ENCODE results near the gene TECR.

DNA sequence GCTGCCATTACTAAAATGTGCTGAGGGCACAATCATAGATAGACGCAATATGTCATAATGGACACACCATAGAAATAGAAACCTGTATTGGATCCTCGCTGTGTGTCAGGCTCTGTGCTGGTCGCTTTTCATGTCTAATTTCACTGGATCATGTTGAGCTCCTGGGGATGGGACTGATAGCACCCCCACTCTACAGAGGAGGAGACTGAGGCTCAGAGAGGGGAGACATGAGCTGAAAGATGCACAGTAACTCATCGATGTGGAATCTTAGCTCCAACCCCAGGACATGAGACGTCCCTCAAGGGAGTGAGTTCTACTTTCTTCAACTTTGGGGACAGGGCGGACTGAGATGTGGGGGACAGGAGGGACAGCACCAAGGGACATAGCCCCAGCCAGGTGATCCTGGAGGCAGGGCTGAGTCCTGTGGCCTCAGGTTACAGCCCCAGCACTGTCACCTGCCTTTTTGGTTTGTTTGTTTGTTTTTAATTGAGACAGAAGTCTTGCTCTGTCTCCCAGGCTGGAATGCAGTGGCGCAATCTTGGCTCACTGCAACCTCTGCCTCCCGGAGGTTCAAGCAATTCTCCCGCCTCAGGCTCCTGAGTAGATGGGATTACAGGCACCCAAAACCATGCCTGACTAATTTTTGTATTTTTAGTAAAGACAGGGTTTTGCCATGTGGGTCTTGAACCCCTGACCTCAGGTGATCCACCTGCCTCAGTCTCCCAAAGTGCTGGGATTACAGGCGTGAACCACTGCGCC, 26.9 kb upstream of the TECR start:
- TF ChIP-seq, protein P1, sequence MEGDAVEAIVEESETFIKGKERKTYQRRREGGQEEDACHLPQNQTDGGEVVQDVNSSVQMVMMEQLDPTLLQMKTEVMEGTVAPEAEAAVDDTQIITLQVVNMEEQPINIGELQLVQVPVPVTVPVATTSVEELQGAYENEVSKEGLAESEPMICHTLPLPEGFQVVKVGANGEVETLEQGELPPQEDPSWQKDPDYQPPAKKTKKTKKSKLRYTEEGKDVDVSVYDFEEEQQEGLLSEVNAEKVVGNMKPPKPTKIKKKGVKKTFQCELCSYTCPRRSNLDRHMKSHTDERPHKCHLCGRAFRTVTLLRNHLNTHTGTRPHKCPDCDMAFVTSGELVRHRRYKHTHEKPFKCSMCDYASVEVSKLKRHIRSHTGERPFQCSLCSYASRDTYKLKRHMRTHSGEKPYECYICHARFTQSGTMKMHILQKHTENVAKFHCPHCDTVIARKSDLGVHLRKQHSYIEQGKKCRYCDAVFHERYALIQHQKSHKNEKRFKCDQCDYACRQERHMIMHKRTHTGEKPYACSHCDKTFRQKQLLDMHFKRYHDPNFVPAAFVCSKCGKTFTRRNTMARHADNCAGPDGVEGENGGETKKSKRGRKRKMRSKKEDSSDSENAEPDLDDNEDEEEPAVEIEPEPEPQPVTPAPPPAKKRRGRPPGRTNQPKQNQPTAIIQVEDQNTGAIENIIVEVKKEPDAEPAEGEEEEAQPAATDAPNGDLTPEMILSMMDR (IDR thresholded peaks at IDR 0.05; ENCODE audit: insufficient read depth, low read length, poor library complexity, severe bottlenecking) = no peak
- no peak for TF ChIP-seq EZH2phosphoT487 (conservative IDR thresholded peaks at IDR 0.05; ENCODE audit: low read length)
